Gastroesophageal sphincter (tissue), 4 donors: Measurements from ENCODE around the gene LOXHD1. TPM values are rescaled to one million over a fixed set of nuclear protein-coding genes. Genes with fewer than 3 reads are reported as not detected.

Experiments used
- ATAC-seq: fragments of 150-250 bp; one replicate; pipeline ENCODE4 v1.9.1; 2016; ENCODE audit warnings: mild to moderate bottlenecking, moderate library complexity
- H3K27ac ChIP-seq, 4 donors: fragments of 200-600 bp; sonication (generic) in 3 of 4; 1 replicate in 3 of 4; 2 replicates in 1 of 4; pipeline ENCODE4 v1.5.1; 2016 to 2019
- H3K27me3 ChIP-seq: fragments of 200-600 bp; sonication (generic); one replicate; pipeline ENCODE4 v1.5.1; 2019
- H3K36me3 ChIP-seq, 2 donors: fragments of 200-600 bp; sonication (generic); one replicate each; pipeline ENCODE4 v1.5.1; 2019; ENCODE audit warnings: control low read depth in 1 of 2
- H3K4me1 ChIP-seq, 3 donors: fragments of 200-600 bp; sonication (generic); 1 replicate in 2 of 3; 2 replicates in 1 of 3; pipeline ENCODE4 v1.5.1; 2016 to 2019; ENCODE audit warnings: control low read depth in 2 of 3
- H3K4me3 ChIP-seq, 2 donors: fragments of 200-600 bp; sonication (generic); one replicate each; pipeline ENCODE4 v1.5.1; 2019; ENCODE audit warnings: mild to moderate bottlenecking in 1 of 2, moderate library complexity in 1 of 2
- H3K9me3 ChIP-seq, 3 donors: fragments of 200-600 bp; sonication (generic); one replicate each; pipeline ENCODE4 v1.5.1; 2017 to 2019; ENCODE audit warnings: control low read depth in 2 of 3
- EP300 ChIP-seq: sonication (generic); formaldehyde crosslinking; IDR thresholded peaks from one replicate; pipeline ENCODE4 v1.6.1; 2017; ENCODE audit warnings: antibody characterized with exemption, mild to moderate bottlenecking
- POLR2A ChIP-seq, 2 donors: fragments of 450-650 bp; IDR thresholded peaks; one replicate each; pipeline ENCODE4 v1.6.1; 2017; ENCODE audit warnings: antibody characterized with exemption in 2 of 2, mild to moderate bottlenecking in 2 of 2, moderate library complexity in 1 of 2
- POLR2AphosphoS5 ChIP-seq: sonication (generic); formaldehyde crosslinking; IDR thresholded peaks from one replicate; pipeline ENCODE4 v1.6.1; 2017; ENCODE audit warnings: antibody characterized with exemption
- WGBS, 2 donors: methylation state at CpG; one replicate each; pipeline ENCODE4 v1.1.5; 2018; ENCODE audit warnings: low coverage in 1 of 2; 5-methylcytosine and 5-hydroxymethylcytosine counted together
- total RNA-seq, 4 donors: library from RNA; depleted of rRNA; stranded (reverse); fragments of >200 nt; gene quantifications; one replicate each; pipeline ENCODE4 v1.1.0, GENCODE V29; 2016
- TF ChIP-seq, protein P1 (sequence below), 4 experiments: fragments of 200-600 bp in 2 of 4; fragments of 450-650 bp in 2 of 4; sonication (generic) in 1 of 4; IDR thresholded peaks; one replicate each; pipeline ENCODE4 v1.5.1; 2017 to 2019; ENCODE audit warnings: antibody characterized with exemption in 4 of 4, mild to moderate bottlenecking in 2 of 4, moderate library complexity in 2 of 4

LOXHD1 gene
- total RNA-seq, 4 donors from 2014 or later = 0.15 to 0.27 TPM; not detected in 2

DNA sequence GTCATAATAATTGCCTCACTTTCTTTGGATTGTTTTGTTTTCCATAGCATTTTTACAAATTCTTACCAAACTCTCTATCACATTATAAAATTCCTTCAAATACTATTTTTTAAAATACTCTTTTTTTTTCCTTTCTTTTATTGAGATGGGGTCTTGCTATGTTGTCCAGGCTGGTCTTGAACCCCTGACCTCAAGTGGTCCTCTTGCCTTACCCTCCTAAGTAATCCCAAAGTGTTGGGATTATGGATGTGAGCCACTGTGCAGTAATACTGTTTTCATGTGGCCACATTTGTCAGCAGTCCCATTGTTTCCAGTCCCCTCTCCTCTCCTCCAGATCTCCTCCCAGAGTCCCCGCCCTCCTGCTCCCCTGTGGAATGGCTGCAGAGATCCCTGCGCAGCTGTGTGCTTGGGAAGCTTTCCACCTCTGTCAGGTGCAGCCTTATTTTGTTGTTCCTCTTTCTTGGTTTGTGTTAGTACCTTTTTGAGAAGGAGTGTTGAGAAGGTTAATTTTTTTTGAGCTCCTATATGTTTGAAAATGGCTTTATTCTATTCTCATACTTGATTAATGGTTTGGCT, 227.3 kb downstream of the LOXHD1 start:
- H3K4me3 ChIP-seq = no peak overlapping the region
- no peak for ATAC-seq
- WGBS, 2 donors = 100% methylated on average over 2 of the region's 2 CpGs; no CpG with 5 or more reads in 1 of the 2 donors

DNA sequence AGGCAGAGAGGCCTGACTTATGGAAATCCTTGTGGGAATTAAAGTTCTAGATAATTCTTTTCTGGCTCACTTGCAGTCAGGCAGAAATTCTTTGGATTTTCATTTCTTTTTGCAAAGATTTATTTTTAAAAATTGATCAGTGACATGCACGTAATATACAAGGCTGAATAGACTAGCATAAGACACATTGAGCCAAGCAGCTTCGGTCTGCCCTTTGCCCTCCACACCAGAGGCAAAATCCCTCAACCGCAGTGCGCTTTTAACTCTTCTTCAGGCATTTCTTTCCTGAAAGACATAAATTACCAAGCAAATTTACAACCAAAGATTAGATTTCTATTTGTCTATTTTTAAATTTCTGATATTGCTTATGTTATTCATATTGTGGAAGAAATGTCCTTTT, 227.9 kb downstream of the LOXHD1 start:
- WGBS, 2 donors = 81 to 88% methylated on average over 4 of the region's 4 CpGs
- no peaks in the 10 kb centered on the region for H3K9me3 ChIP-seq
- H3K36me3 ChIP-seq = no peaks in the 10 kb centered on the region
- H3K4me1 ChIP-seq = no peaks in the 10 kb centered on the region
- H3K27ac ChIP-seq = no peak overlapping the region
- no peak overlapping the region for H3K4me3 ChIP-seq
- no peak for ATAC-seq
- TF ChIP-seq, protein P1, sequence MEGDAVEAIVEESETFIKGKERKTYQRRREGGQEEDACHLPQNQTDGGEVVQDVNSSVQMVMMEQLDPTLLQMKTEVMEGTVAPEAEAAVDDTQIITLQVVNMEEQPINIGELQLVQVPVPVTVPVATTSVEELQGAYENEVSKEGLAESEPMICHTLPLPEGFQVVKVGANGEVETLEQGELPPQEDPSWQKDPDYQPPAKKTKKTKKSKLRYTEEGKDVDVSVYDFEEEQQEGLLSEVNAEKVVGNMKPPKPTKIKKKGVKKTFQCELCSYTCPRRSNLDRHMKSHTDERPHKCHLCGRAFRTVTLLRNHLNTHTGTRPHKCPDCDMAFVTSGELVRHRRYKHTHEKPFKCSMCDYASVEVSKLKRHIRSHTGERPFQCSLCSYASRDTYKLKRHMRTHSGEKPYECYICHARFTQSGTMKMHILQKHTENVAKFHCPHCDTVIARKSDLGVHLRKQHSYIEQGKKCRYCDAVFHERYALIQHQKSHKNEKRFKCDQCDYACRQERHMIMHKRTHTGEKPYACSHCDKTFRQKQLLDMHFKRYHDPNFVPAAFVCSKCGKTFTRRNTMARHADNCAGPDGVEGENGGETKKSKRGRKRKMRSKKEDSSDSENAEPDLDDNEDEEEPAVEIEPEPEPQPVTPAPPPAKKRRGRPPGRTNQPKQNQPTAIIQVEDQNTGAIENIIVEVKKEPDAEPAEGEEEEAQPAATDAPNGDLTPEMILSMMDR (IDR thresholded peaks at IDR 0.05) = no peak
- TF ChIP-seq POLR2AphosphoS5 (no peak), EP300 (no peak), POLR2A (IDR thresholded peaks at IDR 0.05) (no peak)
- peaks cover 5% of the 10 kb centered on the region for H3K27me3 ChIP-seq

More for the DNA sequence above, 227.3 kb downstream of the LOXHD1 start:
- H3K4me1 ChIP-seq = no peaks in the 10 kb centered on the region
- TF ChIP-seq EP300 = no peak
- TF ChIP-seq POLR2A (IDR thresholded peaks at IDR 0.05) = no peak
- no peak for TF ChIP-seq POLR2AphosphoS5
- TF ChIP-seq, protein P1 (IDR thresholded peaks at IDR 0.05) = no peak
- peaks cover 5% of the 10 kb centered on the region for H3K27me3 ChIP-seq
- no peaks in the 10 kb centered on the region for H3K36me3 ChIP-seq
- no peaks in the 10 kb centered on the region for H3K9me3 ChIP-seq
- H3K27ac ChIP-seq = no peak overlapping the region

DNA sequence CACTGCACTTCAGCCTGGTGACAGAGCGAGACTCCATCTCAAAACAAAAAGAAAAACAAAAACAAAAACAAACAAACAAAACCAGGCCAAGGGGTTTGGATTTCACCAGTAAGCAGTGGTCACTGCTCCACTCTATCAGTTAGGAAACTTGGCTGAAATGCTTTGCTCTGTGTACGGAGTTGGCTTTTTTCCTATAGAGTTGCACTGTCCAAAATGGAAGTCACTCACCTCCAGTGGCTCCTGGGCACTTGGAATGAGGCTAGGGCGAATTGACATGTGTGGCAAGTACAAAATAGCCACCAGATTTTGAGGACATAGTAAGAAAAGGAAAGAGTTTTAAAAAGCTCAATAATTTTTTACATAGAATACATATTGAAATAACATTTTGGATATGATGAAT, 228.7 kb downstream of the LOXHD1 start:
- no peaks in the 10 kb centered on the region for H3K36me3 ChIP-seq
- H3K27ac ChIP-seq = no peak overlapping the region
- ATAC-seq = no peak
- no peaks in the 10 kb centered on the region for H3K4me1 ChIP-seq
- no peaks in the 10 kb centered on the region for H3K9me3 ChIP-seq
- WGBS, 2 donors = 52 to 89% methylated on average over 2 to 3 of the region's 3 CpGs
- H3K4me3 ChIP-seq = no peak overlapping the region
- peaks cover 3% of the 10 kb centered on the region for H3K27me3 ChIP-seq
- TF ChIP-seq POLR2A (IDR thresholded peaks at IDR 0.05) (no peak), POLR2AphosphoS5 (no peak), EP300 (no peak)
- TF ChIP-seq, protein P1 (IDR thresholded peaks at IDR 0.05) = no peak

GRCh38 chr18:46427216-46427995, 229.6 kb downstream of the LOXHD1 start:
- 89 to 100% methylated on average over 1 to 10 of the region's 16 CpGs for WGBS, 2 donors
- ATAC-seq = no peak
- TF ChIP-seq POLR2AphosphoS5 (no peak), POLR2A (IDR thresholded peaks at IDR 0.05) (no peak), EP300 (no peak)
- TF ChIP-seq, protein P1 (IDR thresholded peaks at IDR 0.05) = no peak
- no peaks in the 10 kb centered on the region for H3K9me3 ChIP-seq
- no peaks in the 10 kb centered on the region for H3K27me3 ChIP-seq
- no peak overlapping the region for H3K4me3 ChIP-seq
- H3K4me1 ChIP-seq = no peaks in the 10 kb centered on the region
- H3K27ac ChIP-seq = no peak overlapping the region
- no peaks in the 10 kb centered on the region for H3K36me3 ChIP-seq

Other genes with a start within 250 kb of the LOXHD1 start
- gene ST8SIA5, start 99.8 kb upstream of the LOXHD1 start, total RNA-seq = under 1 TPM in 2 of 4 donors, not detected in 2; 0.08 to 0.27 TPM